GM21515 (cell line): ENCODE results near the gene DIPK2A.

Source experiments
- ATAC-seq: cut with Tn5 transposase; IDR thresholded peaks from one replicate; pipeline ENCODE4 v1.9.1; 2021; ENCODE audit not compliant: unreplicated experiment

DIPK2A gene

DNA sequence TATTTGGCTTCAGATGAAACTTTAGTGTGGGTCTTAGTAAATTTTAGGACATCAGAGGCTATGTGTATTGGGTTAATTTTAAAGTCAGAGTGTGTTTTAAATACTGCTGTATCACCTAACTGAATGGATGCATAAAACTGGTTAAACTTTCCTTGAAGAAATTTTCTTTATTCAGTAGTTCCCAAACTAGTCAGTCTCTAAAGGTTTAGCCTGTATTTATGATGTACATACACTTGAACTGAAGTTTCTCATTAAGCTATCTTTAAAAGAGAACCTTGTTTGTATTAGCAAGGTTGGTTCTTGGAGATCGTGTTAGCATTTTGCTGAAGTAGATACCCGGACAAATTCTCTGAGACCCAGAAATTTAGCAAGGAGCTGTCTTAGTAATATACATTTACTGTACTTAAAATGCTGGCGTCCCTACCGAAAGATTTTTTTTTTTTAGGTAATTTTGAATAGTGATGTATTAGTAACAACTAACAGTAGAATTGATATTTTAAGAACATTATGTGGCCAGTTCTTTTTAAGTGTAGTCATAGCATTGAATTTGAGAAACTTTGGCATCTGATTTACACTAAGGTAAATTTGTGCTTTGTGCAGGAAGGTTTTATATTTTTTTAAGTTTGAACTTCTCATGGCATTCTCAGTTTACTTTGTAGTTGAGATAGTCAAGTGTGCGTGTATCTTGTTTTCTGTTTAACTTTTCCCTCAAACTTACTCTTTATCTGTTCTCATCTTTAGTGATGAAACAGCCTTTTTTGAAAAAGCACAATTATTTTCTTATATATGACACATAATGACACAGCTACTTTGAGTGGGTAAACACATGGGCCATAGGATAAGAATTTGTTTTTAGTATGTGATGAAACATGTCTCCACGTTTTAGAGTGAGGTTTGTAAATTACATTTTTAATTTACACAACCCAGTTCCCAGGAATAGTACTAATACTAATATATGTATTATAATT lies 2.9 kb downstream of the DIPK2A start:
- ATAC-seq = no peak

DNA sequence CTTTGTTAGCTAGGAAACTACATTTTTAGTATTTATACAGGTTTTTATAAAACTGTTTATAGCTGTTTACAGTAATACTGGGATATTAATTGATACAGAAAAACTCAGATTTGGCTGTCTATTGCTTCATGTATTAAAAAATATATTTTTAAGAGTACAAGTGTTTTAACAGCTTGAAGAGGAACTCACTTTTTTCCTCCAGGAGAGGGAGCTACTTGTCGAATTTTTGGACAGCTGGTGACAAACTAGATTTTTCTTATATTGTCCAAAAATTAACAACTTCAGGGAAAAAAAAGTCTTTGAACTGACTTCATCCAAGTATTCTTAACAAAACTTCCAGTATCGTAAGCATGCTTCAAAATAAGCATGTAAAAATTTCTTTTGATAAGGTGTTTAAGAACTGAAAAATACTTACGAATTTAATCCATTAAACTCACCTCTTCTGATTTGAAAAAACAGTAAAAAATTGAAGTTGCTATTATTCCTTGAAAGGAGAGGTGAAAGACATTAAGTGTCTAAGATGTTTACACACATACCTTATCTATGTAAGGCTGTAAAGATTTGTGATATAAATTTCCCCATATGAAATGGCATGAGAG lies 4.0 kb downstream of the DIPK2A start:
- ATAC-seq = no peak

DNA sequence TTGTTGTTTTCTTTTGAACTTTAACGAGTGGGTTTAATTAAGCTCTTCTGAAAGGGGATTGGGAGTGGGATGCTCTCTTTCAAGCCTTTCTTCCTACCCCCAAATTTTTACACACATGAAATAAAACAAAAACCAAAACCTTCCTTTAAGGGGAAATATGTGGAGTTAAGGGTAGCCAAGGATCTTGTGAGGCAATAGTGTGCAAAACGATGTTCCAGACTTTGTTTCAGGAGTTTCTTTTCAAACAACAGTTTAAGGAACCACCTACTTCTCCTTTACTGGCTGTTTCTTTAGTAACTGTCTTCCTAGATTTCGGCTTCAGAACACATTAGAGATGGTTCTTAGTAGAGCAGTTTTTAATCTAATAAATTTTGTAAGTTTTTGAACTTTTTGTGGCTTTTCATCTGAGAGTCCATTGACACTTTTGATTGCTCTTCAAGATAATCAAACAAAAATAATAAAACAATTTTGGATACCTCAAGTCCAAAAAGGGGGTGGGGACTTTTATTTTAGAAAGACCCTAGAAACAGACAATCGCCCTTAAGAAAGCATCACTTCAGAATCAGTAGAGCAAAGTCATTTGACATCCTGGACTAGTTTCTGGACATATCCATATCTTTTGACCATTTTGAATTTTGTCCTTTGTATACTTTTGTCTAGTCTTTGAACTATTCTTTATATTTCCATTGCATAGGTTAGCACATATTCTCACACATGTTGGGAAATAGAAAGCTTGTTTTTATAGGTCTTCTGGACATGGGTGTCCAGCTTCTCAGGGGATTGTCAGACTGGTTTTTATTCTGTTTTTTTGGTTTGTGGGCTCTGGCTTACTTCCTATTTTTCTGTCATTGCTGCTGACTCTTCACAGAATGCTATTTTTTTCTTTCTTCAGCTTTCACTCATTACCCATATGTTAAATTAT lies 6.0 kb downstream of the DIPK2A start:
- peak; percentile 45 for ATAC-seq

DNA sequence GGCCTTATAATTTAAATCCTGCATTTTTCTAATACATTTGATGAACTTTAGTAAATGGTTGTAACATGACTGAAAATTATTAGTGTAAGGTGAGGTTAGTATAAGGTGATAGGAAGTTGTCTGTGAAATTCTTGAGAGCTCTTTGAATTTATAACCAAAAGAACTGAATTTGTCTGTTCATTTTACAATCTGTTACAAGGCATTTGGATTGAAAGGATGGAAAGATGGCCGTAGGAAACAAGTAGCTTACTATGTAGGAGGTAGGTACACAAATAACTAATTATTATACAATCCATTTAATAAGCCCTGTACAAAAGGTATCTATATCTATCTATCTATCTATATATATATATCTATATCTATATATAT lies 6.6 kb downstream of the DIPK2A start:
- no peak for ATAC-seq

DNA sequence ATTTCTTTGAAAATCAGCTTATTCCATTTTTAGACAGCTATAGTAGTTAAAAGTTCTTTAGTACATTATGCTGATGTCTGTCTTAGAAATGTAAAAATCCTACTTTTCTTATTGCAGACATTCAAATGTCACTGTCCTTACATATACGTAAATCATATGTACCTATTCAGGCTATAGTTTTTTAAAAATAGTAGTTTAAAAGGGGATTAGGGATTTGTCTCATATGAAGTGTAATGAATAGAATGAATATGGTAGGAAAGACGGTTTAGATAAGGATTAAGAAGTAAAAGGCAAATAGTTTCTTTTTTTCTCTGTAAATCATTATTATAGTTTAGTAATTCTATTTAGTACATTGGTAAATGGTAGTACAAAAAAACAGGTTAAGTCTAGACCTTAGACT lies 7.4 kb downstream of the DIPK2A start:
- no peak for ATAC-seq

DNA sequence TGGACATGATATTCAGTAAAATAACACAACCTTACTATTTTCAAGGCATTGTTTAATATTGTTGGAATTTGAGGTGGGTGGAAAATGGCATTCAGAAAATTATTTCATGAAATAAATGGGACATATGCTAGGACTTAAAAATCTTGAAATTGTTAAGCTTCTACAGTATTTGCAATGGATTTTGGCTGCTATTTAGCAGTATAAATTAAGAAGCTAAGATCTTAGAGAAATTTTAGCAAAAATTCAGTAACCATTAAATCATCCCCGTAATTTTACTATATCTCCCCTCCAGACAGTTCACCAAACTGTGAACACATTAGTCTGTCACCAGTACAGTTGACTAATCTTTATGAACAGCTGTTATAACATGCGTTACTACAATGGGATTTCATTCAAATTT lies 8.2 kb downstream of the DIPK2A start:
- ATAC-seq = no peak

DNA sequence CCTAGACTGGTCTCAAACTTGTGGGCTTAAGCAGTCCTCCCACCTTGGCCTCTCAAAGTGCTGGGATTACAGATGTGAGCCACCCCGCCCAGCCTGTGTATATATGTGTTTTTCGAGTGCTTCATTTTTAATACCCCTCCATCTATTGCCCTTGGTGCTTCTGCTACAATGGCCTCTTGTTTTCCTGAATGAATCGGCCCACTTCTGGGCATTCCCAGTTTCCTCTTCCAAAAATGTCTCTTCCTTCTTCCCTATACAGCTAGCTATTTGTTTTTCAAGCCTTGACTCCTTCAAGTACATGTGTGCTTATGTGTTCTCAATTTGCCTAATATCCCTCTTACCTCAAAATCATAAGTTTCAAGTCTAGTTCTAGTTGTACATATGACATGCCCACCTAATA lies 16.7 kb downstream of the DIPK2A start:
- ATAC-seq = no peak

DNA sequence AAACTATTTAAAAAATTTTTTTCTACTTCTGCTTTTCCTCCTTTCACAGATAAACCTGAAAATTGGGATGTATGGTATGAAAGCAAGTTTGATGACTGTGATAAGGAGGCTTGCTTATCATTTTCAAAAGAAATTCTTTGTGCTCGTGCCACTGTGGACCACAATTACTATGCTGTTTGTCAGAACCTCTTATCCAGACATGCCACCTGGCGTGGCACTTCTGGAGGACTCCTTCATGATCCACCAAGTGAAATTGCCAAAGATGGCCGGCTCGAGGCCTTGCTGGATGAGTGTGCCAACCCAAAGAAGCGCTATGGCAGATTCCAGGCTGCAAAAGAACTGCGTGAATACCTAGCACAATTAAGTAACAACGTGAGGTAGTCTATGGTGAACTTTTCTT lies 17.8 kb downstream of the DIPK2A start:
- no peak for ATAC-seq

DNA sequence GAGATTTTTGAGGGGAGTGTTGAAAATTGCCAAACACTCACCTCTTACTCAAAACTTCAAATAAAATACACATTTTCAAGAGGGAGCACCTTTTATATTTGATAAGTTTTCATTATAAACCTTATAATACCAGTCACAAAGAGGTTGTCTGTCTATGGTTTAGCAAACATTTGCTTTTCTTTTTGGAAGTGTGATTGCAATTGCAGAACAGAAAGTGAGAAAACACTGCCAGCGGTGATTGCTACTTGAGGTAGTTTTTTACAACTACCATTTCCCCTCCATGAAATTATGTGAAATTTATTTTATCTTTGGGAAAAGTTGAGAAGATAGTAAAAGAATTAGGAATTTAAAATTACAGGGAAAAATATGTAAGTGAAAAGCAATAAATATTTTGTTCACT lies 20.1 kb downstream of the DIPK2A start:
- ATAC-seq = peak; percentile 69

DNA sequence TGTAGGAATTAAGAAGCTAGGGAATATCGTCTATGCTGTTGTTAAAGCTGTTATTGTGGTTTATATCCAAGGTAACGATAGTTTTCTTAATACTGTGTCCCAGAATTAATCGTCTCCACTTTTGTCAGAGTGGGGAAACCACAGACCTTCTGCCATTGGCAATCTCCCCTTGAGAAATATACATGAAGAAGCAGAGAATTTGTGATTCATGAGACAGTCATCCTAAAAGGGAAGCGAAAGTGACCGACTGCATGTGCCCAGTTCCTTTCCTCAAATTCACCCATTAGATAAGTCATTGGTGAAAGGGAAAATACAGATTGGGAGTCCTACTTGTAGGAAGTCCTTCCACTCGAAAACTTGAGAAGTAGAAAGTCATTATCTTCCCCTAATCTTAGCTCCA lies 26.6 kb downstream of the DIPK2A start:
- ATAC-seq = peak; percentile 45

DNA sequence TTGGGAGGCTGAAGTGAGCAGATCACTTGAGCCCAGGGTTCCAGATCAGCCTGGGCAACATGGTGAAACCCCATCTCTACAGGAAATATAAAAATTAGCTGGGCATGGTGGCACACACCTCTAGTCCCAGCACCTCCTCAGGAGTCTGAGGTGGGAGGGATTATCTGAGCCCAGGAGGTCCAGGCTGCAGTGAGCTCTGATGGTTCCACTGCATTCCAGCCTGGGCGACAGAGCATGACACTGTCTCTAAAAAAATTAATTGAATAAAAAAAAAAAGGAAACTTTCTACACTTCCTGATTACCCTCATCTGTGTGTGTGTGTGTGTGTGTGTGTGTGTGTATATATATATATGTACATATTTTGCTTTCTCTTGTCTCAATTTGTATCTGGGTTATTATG lies 31.4 kb downstream of the DIPK2A start:
- no peak for ATAC-seq

DNA sequence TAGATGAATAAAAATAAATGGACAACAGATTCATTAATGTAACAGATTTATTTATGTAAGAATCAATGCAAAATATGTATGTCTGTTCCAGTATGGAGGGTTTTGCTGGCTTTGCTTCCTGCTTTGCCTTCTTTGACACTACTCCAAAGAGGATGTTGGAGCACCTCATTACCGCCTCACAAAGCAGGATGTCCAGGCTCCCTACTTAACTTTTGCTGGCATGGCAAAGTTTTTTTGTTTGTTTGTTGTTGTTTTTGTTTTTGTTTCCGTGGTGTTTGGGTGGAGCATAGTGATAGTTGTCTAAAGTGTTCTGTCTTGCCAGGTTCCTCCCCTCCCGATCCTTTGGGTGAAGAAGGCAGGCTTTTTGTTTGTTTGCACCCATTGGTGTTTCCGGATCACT lies 38.7 kb downstream of the DIPK2A start:
- ATAC-seq = no peak

DNA sequence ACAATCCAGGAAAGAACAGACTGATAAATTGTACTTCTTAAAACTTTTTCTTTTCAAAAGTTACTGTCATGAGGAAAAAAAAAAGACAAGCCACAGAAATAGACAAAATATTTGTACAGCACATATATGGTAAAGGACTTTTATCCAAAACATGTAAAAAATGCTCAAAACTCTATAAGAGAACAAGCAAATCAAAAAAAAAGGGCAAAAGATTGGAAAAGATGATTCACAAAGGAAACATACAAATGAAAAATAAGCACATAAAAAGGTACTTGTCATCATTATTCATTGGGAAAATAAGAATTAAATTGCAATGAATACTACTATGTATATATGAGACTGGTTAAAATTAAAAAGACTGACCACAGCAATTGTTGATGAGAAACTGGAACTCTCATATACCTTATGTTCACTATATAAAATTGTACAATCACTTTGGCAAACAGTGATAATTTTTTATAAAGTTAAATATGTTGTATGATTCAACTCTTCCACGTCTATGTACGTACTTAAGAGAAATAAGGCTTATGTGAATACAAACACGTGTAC lies 39.7 kb downstream of the DIPK2A start:
- ATAC-seq = no peak

DNA sequence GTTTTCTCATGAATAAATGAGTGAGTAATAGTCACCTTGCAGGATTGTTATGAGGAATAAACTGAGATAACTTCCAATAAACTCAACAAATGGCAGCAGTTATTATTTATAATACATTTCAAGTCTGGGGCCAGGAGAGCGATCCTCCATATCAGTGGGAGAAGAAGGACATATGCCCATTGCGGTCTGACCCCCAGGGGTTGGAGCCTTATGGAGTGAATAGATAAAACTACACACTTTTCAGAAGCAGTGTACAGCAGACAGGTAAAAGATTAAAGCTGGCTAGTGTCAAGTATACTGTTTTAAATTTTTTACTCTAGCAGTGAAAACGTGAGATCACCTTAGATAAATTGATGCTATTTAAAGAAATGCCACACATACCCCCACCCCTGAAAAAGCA lies 43.5 kb downstream of the DIPK2A start:
- no peak for ATAC-seq

DNA sequence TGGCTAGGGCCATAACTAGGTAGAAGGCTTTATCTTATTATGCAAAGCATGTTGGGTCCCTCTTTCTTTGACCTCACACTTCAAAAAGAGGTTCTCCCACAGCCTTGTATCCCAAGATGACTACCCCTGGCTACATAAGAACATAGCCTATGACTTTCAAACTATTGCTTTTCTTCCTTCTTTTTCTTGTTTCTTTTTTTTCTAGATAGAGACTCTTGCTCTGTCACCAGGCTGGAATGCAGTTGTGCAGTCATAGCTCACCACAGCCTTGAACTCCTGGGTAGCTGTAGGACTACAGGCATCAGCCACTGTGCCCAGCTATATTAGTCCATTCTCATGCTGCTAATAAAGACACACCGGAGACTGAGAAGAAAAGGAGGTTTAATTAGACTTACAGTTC lies 47.2 kb downstream of the DIPK2A start:
- no peak for ATAC-seq
